Limb (tissue), 2 donors: ENCODE results near the gene FADS3.

Source experiments
- DNase-seq, 2 donors: peaks; one replicate each; pipeline ENCODE4 v3.0.0-alpha.2; 2016; ENCODE audit errors: extremely low spot score in 2 of 2

The FADS3 gene, protein sequence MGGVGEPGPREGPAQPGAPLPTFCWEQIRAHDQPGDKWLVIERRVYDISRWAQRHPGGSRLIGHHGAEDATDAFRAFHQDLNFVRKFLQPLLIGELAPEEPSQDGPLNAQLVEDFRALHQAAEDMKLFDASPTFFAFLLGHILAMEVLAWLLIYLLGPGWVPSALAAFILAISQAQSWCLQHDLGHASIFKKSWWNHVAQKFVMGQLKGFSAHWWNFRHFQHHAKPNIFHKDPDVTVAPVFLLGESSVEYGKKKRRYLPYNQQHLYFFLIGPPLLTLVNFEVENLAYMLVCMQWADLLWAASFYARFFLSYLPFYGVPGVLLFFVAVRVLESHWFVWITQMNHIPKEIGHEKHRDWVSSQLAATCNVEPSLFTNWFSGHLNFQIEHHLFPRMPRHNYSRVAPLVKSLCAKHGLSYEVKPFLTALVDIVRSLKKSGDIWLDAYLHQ

DNA sequence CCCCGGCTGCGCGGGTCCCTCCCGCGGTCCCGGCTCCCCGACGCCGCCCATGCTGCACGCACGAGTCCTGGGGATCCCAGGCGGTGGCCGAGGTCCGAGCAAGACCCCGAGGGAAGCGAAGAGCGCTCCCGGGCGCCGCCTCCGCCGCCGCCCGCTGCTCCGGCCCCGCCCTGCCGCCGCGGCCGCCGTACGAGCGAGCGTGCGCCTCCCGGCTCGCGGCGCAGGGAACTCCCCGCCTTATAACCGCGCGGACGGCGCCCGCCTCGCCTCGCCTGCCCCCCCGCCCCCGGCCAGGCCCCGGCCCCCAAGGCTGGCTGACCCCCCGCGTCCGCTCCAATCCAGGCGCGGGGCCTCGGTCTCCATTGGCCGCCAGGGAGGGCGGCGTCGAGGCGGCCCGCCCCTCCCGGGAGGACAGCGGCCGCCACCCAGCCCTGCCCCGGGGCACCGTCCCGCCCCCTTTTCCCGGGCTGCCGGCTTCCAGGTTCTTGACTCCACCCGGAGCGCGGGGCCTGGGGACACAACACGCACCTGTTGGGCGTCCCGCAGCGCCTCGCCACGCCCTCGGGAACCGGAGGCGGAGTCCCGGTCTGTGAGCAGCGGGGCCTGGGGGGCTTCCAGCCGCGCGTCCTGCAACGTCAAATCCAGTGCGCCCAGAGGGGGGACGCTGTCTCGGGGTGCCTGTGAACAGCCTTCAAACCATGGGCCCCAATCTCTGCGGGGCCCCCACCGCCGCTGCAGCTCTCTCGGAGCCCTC lies at the start of gene FADS3:
Gene FADS3, minus strand, starts transcription at position 215 of the 754 bp plus-strand sequence. Its CDS starts 164 bp downstream, at position 51.
- DNase-seq, result peak; percentile 48 to 81

DNA sequence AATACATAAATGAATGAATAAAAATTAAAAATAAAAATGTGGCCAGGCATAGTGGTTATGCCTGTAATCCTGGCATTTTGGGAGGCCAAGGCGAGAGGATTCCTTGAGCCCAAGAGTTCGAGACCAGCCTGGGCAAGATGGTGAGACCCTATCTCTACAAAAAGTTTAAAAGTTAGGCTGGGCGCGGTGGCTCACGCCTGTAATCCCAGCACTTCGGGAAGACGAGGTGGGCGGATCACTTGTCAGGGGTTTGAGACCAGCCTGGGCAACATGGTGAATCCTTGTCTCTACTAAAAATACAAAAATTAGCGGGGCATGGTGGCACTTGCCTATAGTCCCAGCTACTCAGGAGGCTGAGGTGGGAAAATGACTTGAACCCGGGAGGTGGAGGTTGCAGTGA lies 49.1 kb upstream of the FADS3 start:
- DNase-seq, result no peak

DNA sequence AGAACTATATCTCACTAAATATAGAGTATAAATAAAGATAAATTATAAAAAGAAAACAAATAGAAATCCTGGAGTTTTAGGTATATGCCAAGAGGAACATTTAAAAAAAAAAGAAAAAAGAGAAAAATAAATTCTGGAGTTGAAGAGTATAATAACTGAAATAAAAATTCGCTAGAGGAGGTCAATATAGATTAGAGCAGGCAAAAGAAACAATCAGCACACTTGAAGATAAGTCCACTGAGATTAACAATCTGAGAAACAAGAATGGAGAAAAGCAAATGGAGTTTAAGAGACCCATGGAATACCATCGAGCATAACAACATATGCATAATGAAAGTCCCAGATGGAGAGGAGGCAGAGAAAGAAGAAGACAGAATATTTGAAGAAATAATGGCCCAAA lies 44.5 kb upstream of the FADS3 start:
- no peak for DNase-seq

GRCh38 chr11:61930933-61931332 lies 39.6 kb upstream of the FADS3 start:
- no peak for DNase-seq

GRCh38 chr11:61928606-61929005 lies 37.3 kb upstream of the FADS3 start:
- DNase-seq, result no peak

GRCh38 chr11:61927501-61927900 lies 36.2 kb upstream of the FADS3 start:
- no peak for DNase-seq

DNA sequence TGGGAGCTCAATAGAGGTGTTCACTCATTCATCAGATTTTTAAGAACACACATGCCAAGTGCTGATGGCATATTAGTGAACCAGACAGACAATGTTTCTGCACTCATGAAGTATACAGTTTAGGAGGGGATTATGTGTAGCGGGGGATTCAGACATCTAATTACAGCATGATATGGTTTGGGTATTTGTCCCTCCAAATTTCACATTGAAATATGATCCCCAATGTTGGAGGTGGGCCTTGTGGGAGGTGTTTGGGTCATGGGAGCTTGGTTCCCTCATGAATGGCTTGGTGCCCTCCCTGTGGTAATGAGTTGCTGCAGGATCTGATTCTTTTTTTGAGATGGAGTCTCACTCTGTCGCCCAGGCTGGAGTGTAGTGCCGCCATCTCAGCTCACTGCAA lies 34.9 kb upstream of the FADS3 start:
- DNase-seq, result no peak

GRCh38 chr11:61925736-61926135 lies 34.4 kb upstream of the FADS3 start:
- no peak for DNase-seq

DNA sequence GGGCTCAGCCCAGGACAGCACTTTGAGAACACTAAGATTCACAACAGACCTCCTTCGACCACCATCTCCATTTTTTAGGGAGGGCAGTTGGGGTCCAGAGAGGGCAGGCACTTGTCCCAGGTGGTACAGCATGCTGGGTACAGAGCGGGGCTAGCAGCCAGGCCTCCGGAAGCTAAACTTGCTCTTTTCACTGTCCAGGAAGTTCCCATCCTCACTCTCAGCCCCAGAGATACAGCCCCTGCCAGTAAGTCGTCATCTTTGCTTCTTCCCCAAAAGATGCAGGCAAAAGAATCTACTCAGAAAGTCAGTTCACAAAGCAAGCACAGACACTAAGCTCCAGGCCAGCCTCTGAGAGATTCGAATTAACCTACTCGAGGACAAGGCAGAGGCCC lies 32.7 kb upstream of the FADS3 start:
- DNase-seq, result peak in 1 of 2 donors; percentile 38

DNA sequence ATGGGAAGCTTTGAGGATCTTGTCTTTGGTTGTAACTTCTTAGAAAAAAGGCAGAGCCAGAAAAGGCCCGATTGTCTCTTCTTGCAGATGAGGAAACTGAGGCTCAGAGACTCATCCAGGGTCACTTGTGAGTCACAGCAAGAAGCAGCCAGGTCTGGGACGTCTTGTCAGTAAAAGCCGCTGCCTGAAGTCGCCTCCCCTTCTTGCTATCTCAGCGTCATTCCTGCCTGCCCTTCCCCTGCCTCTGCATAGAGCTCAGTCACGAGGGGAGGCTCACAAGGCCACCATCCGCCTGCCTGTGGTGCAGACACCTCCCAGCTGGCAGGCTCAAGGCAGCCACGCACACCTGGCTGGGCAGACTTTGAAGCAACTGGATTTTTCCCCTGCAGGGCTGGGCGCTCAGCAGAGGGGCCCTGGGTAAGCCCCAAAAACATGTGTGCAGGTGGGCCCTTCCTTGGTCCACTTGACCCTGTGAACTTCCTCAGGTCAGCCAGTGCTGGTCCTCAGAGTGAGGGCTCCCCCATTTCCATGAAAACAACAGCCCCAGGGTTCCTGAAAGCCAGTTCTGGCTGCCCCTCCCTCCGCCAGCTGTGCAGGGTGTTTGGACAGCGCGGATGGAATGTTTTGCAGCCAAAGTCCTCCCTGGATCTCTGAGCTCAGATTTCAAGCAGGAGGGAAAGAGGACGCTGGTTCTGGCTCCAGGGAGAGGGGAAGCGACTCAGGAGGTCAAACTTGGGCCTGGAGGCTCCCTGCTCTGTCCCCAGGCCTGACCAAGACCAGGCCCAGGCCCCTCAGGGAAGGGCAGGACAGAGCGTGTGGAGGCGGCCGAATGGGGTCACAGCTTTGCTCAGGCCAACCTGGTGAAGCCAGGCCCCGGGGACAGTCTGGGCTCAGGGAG lies 32.1 kb upstream of the FADS3 start:
- peak; percentile 77 to 80 for DNase-seq

DNA sequence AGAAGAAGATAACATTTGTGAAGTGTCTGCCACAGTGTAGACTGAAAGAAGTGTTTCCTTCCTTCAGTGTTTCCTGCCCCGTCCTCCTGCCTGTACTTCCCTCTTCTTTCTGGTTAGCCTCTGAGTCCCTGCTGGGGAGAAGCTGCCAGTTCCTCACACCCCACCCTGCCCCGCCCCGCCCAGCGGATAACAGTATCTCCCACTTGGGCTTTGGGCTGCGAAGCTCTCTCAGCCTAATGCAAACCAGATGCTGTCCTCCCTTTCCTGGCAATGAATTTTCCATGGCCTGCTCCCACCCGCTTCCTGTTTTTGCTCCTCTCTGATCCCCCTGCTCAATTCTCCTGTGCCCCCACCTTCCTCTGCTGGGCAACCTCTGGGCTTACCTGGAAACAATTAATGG lies 31.2 kb upstream of the FADS3 start:
- DNase-seq, result peak; percentile 87 to 90

- no peak for DNase-seq
Measured at GRCh38 chr11:61921446-61921845, 30.1 kb upstream of the FADS3 start.

GRCh38 chr11:61919705-61920631 lies 28.6 kb upstream of the FADS3 start:
- peak in 1 of 2 donors; percentile 34 for DNase-seq

DNA sequence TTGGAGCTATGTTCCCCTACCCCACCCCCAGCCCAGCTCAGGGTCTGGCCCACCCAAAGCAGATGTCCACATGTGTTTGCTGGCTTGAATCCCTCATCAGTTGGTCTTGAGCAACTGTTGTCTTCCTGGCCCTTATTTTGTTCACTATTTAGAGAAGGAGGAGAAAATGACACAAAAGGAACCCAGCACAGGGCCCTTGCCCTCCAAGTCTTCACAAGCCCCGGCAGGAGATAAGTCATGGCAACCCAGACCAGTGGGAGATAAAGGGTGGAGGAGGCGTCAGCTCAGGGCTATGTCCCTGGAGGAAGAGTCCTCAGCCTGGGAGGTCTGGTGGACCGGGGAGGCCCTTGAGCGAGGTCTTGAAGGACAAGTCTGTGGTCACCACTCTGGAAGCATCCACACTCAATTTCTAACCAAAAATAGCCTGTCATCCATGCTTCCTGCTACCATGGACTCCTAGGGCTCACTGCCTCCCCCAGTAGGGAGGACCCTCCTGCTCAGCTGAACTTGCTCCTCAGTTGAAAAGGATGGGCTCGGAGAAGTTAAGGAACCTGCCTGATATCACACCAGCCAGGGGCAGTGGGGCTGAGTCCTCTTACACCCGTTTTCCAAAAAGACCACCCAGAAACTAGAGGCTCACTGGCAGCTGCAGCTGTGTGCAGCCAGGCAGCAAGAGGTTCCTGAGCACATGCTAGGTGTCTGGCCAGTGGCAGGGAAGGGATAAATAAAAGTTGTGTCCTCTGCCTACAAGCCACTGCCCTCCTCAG lies 27.8 kb upstream of the FADS3 start:
- DNase-seq, result peak in 1 of 2 donors; percentile 29

GRCh38 chr11:61918251-61918937 lies 27.0 kb upstream of the FADS3 start:
- DNase-seq, result peak in 1 of 2 donors; percentile 29

- peak; percentile 43 to 82 for DNase-seq
Measured at GRCh38 chr11:61917334-61918109, 26.2 kb upstream of the FADS3 start, which contains the start of gene RAB3IL1. RAB3IL1 (minus strand) TSS chr11:61917566; CDS start chr11:61917367, 199 bp downstream.

GRCh38 chr11:61916737-61917333 lies 25.5 kb upstream of the FADS3 start:
- DNase-seq, result peak in 1 of 2 donors; percentile 50
